Left kidney (tissue), 2 donors: ENCODE results near the gene CCDC197. TPM values are rescaled to one million over a fixed set of nuclear protein-coding genes. Genes with fewer than 3 reads are reported as not detected.

Experiments
- DNase-seq: peaks from one replicate; pipeline ENCODE4 v3.0.0-alpha.2; 2013
- polyA plus RNA-seq: library from polyadenylated mRNA; unstranded; fragments of 120-200 nt; gene quantifications from one replicate; pipeline ENCODE4 v1.2.1, GENCODE V29; 2013; ENCODE audit not compliant: insufficient read length

CCDC197 gene
- polyA plus RNA-seq, 1 donor: not detected

DNA sequence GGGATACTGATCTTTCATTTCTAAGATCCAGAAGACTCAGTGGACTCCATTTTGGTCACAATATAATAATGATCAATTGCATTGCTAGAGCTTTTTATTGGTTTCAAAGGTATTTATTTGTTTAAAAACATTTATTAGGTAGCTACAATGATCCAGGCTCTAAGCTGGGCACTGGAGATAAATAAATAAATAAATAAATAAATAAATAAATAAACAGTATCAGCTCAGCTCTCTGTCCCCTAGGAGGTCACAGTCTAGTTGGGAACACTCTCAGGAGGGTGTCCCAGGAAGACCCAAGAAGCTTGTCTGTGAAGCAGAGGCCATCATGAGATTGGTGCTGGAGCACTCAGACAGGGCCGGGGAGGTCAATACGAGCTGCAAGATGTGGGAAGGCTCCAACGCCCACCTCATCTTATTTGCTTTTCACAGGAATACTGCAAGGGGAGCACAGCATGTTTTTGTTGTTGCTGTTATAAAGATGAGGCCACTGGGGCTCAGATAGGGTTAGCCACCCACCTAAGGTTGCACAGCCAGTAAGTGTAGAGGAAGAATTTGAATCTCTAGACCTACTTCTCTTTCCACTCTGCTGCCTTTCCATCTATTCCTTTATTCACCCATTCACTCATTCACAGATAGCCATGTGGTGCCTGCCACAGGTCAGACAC lies 36.2 kb upstream of the CCDC197 start:
- no peak for DNase-seq

GRCh38 chr14:93961620-93962019 lies 35.5 kb upstream of the CCDC197 start:
- DNase-seq: no peak

- no peak for DNase-seq
Observed at GRCh38 chr14:93962701-93963601, 34.1 kb upstream of the CCDC197 start.

- no peak for DNase-seq
Observed at GRCh38 chr14:93963692-93964091, 33.4 kb upstream of the CCDC197 start.

- no peak for DNase-seq
Observed at GRCh38 chr14:93964281-93964680, 32.8 kb upstream of the CCDC197 start.

GRCh38 chr14:93964820-93965286 lies 32.2 kb upstream of the CCDC197 start:
- no peak for DNase-seq

DNA sequence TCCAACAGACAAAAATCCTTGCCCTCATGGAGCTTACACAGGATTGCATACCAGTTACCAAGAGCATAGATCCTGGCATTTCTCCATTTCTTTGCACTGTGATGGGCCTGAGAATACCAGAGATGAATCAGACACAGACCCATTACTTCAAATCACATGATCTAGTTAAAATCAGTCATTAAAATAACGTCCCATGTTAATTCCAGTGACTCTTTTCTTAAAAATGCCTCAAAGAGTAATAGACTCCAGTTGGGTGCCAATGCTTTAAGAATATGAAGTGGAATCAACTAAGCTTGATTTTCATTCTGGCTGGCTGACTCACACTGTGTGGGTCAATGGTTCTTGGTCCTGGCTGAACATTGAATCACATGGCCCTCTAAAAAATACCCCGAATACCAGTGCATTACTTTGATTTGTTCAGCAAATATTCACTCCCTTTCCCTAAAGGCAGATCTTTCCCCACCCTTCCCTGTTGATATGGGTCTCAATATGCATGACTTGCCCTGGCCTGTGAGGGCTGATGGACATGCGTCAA lies 31.7 kb upstream of the CCDC197 start:
- DNase-seq: no peak

GRCh38 chr14:93965946-93966474 lies 31.1 kb upstream of the CCDC197 start:
- no peak for DNase-seq

DNA sequence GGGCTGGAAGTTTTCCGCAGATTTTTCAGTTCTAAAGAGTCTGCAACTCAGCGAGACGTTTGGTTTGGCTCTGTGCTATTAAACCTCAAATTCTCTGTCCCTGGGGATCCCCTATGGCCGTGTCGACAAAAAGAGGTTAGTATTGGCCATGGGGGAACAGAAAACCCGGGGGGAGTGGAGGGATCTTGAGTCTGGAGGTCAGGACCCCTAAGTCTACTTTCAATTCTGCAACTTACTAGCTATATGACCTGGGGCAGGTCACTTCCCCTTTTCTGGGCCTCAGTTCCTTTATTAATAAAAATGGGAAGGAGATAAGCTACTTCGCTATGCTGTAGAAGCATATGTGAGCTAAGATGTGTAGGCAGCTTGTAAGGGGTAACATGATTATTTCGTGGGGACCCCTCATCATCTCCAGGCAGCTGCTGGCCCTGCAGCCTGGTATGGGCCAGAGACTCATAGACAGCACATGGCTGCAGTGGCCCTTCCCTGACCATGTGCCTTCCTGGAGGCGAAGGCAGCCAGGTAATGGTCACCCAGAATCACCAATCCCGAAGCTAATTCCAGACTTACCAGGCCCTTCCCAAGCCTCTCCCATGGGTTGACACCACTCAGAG lies 29.4 kb upstream of the CCDC197 start:
- DNase-seq: no peak

- DNase-seq: no peak
Observed at GRCh38 chr14:93969082-93969828, 27.8 kb upstream of the CCDC197 start.

GRCh38 chr14:93970585-93970964 lies 26.5 kb upstream of the CCDC197 start:
- no peak for DNase-seq

DNA sequence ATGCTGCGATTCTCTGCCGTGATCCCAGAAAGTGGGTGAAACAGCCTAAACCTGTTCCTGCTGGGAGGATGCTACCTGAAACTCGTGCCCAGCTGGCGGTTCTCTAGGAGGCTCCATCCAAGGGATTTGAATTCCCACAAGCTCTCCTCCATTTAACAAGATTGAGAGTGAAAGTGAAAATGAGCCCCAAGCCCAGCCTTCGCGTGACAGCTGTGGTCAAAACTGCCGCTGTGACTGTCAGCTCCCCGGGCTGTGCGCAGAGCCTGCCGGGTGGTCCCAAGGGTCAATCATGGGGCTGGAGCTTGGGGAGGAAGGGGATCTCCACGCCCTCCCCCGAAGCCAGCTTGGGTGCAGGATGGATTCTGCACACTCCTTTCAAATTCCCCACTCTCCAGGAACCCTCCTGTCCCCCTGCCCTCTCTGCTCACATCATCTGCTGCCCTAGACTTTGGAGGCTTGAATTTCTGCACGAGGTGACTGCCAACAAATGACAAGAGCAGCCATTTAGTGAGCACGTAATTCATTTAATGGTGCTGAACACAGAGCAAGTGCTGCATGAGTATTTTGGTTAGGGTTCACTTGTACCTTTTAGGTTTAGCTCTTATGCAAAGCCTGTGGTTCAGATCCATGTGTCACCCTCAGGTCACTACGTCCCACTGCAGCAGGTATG lies 26.0 kb upstream of the CCDC197 start:
- DNase-seq: no peak

DNA sequence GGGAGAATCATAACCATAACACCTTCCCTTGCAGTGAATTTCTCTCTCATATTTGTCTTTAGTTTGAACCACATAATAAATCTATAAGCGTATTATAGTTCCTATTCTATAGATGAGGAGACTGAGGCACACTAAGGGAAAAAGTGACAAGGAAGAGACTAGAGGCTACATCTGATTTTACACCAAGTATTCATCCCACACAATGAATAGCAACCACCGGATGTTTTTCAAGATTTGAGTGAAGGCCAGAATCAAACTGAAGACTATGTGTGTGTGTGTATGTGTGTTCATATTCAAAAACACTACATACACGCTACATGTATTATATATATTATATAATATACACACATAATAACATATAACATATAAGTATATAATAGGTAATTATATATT lies 25.5 kb upstream of the CCDC197 start:
- DNase-seq: no peak

DNA sequence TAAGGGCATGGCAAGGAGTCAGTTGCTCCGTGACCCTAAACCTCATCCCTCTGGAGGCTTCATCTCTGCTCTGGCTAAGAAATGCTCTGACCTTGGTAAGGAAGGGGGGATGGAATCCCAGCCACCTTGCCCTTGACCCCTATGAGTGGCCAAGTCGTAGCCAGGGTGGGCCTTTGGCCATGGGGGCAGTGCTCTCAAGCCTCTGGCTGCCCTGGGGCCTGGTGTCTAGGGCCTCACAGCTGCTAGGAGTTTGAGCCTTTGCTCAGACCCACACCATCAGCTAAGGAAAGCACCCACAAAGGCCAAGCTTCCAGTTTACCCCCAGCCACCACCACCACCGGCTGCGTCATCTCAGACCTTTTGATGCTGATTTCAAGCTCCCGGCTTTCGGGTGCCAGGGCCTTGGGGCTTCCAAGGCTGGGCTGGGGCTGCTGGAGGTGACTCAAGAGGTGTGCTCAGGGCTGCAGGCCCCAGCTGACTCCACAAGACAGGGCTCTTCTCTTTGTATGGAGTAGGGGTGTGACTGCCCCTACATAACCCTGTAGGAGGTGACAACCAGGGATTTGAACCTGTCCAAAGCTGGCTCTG lies 24.4 kb upstream of the CCDC197 start:
- DNase-seq: no peak

- DNase-seq: no peak
Observed at GRCh38 chr14:93973607-93974006, 23.5 kb upstream of the CCDC197 start.

DNA sequence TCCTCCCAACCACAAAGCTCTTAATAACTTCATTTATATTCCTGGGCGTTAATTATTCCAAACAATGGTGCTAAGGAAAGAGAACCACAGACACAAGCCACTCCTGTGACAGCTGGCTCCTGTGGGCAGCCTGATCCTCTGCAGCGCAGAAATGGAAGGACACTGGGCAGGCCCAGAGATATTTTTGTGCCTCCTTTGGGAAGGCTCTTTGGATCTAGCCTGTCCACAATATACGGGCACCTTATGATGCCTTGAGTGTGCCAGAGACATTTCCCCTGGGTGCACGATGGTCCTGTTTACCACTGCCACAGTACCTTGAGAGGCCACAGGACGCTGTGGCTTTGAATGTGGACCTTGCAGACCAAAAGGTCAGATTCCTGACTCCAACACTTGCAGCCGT lies 22.8 kb upstream of the CCDC197 start:
- DNase-seq: no peak

- DNase-seq: no peak
Observed at GRCh38 chr14:93974833-93975232, 22.3 kb upstream of the CCDC197 start.

- DNase-seq: no peak
Observed at GRCh38 chr14:93975791-93976476, 21.2 kb upstream of the CCDC197 start.

GRCh38 chr14:93976477-93977057 lies 20.5 kb upstream of the CCDC197 start, which contains the start of gene ASB2:
Gene ASB2, minus strand, starts transcription at chr14:93976570. Its CDS starts 12,031 bp downstream, at chr14:93964539.
- no peak for DNase-seq

DNA sequence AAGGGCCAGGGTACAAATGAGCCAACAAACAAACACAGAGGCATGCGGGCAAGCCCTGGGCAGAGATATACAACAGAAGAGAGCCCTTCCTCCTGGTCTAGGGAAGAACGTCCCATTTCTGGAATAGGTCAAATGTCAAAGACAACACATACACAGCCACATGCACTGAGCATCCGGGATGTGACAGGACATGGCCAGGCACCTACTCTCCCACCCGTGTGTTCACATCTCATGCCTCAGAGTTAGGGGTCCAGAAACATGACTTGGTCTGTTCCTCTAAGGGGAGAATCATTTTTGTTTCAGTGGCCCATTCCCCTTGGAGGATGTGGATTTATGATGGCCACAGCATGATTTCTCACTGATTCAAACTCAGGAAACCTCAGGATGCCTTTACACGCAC lies 19.9 kb upstream of the CCDC197 start:
- no peak for DNase-seq
